Measurements from ENCODE around the gene IRF9.

DNA sequence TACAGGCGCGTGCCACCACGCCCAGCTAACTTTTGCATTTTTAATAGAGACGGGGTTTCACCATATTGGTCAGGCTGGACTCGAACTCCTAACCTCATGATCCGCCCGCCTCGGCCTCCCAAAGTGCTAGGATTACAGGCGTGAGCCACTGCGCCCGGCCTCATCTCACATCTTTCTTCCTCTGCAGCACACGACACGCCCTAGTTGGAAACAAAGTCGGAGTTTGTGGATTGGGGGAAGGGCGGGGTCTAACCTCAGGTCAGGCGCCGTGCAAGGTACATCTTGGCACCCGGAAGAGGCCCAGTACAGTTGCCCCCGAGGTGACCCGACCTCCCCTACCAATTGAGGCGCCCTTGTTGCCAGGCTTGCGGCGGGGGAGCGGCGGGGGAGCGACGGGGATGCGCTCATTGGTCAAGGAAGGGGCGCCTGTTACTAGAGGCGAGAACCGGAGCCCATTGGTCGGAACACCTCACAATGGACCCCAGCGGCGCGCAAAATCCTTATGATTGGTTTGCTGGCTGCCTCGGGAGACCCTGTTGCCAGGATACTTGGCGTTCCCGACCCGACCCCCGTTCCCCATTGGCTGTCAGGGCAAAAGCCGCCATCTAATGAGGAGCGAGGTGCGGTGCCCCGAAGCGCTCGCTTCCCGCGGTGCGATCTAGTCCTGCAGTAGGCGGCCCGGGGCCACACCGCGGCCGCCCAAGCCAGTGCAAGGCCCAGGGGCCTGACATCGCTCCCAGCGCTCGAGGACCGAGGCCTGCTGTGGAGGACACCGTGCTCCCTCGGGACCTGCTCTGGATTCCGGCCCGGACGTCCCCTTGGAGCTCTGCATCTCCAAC lies 10.6 kb downstream of the IRF9 start, which contains the start of gene REC8:
- TF ChIP-seq SMAD3 (CRISPR knock-in tag; IDR thresholded peaks at IDR 0.05; ENCODE audit: borderline replicate concordance) (no peak), CTCF (IDR thresholded peaks at IDR 0.05) (no peak), GABPB1 (CRISPR knock-in tag; IDR thresholded peaks at IDR 0.05) (no peak), E2F4 (CRISPR knock-in tag; IDR thresholded peaks at IDR 0.05; ENCODE audit: borderline replicate concordance, low read depth) (no peak), CREB1 (CRISPR knock-in tag; IDR thresholded peaks at IDR 0.05) (no peak), NFYB (CRISPR knock-in tag; conservative IDR thresholded peaks at IDR 0.05; ENCODE audit: low read depth) (peak; percentile 76), TEAD4 (CRISPR knock-in tag; IDR thresholded peaks at IDR 0.05) (no peak), ZNF232 (CRISPR knock-in tag; IDR thresholded peaks at IDR 0.05) (no peak), MYBL2 (CRISPR knock-in tag; IDR thresholded peaks at IDR 0.05) (no peak), ESRRA (CRISPR knock-in tag; IDR thresholded peaks at IDR 0.05; ENCODE audit: borderline replicate concordance) (no peak), FOXJ3 (CRISPR knock-in tag; IDR thresholded peaks at IDR 0.05; ENCODE audit: borderline replicate concordance) (no peak), SOX15 (CRISPR knock-in tag; IDR thresholded peaks at IDR 0.05) (no peak), ZNF423 (CRISPR knock-in tag; IDR thresholded peaks at IDR 0.05) (no peak)

Measured in WTC11 (cell line).